ENCODE results near the gene NTM. TPM values are rescaled to one million over a fixed set of nuclear protein-coding genes. Genes with fewer than 3 reads are reported as not detected.

The NTM gene
- total RNA-seq, 1 experiment from 2014 or later, result 9.9 TPM

- H3K27ac ChIP-seq (ENCODE audit: insufficient read length, low read depth, low read length), result no peak overlapping the region
- no peak overlapping the region for H4K8ac ChIP-seq (replicated peaks; ENCODE audit: insufficient read length, low read depth, low read length)
- no peaks in the 10 kb centered on the region; the same call in 1 of the 2 replicates for H3K27me3 Mint-ChIP-seq (ENCODE audit: low read depth)
- no peak overlapping the region for H2BK5ac ChIP-seq (ENCODE audit: insufficient read length, low read length)
- no peak overlapping the region for H2BK120ac ChIP-seq (ENCODE audit: low read depth, low read length, poor library complexity, severe bottlenecking)
- H4K5ac ChIP-seq (ENCODE audit: insufficient read length, low read depth, low read length), result no peak overlapping the region
- DNase-seq, result no peak
- no peaks in the 10 kb centered on the region for H3K9me3 ChIP-seq (ENCODE audit: control insufficient read depth, low read depth, low read length)
- no peak overlapping the region for H3K4me2 ChIP-seq (ENCODE audit: insufficient read depth, insufficient read length, low read length)
- no peak overlapping the region for H3K23ac ChIP-seq (ENCODE audit: insufficient read length, low read depth, low read length)
- H3K23me2 ChIP-seq (ENCODE audit: insufficient read length, low read depth, low read length, poor library complexity, severe bottlenecking), result no peaks in the 10 kb centered on the region
- no peak overlapping the region for H3K9ac ChIP-seq (ENCODE audit: extremely low read depth, insufficient read length, low read length)
- no peaks in the 10 kb centered on the region for H3K27me3 ChIP-seq (ENCODE audit: insufficient read depth, low read length)
- H2AFZ ChIP-seq (ENCODE audit: low read length), result no peak overlapping the region
- no peaks in the 10 kb centered on the region; the same call in 1 of the 2 replicates for H3K79me2 ChIP-seq (ENCODE audit: insufficient read depth, low read length)
- H2BK15ac ChIP-seq (ENCODE audit: low read depth, low read length), result no peak overlapping the region
- H4K91ac ChIP-seq (ENCODE audit: insufficient read length, low read depth, low read length), result no peak overlapping the region
- H2BK12ac ChIP-seq (ENCODE audit: insufficient read length, low read depth, low read length), result no peak overlapping the region
- H3K18ac ChIP-seq (ENCODE audit: insufficient read length, low read depth, low read length), result no peak overlapping the region
- no peaks in the 10 kb centered on the region for H3K79me1 ChIP-seq (ENCODE audit: insufficient read depth, low read depth, low read length, poor library complexity, severe bottlenecking)
- no peak for TF ChIP-seq CTCF (conservative IDR thresholded peaks at IDR 0.05)
- H3K4ac ChIP-seq (ENCODE audit: low read depth, low read length), result no peak overlapping the region
- H3K56ac ChIP-seq (ENCODE audit: insufficient read length, low read depth, low read length), result no peak overlapping the region
- H3K4me3 Mint-ChIP-seq, result no peak overlapping the region
- H3K4me1 ChIP-seq (ENCODE audit: insufficient read depth, low read length), result no peaks in the 10 kb centered on the region
- H3T11ph ChIP-seq (ENCODE audit: low read length), result no peak overlapping the region
- no peak overlapping the region for H2AK5ac ChIP-seq (ENCODE audit: insufficient read length, low read length)
- no peak overlapping the region for H3K14ac ChIP-seq (ENCODE audit: insufficient read depth, low read length)
- H4K20me1 ChIP-seq (ENCODE audit: control insufficient read depth, insufficient read depth, insufficient read length), result no peaks in the 10 kb centered on the region
- H2BK20ac ChIP-seq (ENCODE audit: low read depth, low read length, poor library complexity, severe bottlenecking), result no peak overlapping the region
- no peaks in the 10 kb centered on the region for H3K36me3 Mint-ChIP-seq (ENCODE audit: insufficient read depth in 1 of 3, low read depth in 3 of 3)
- H3K9me3 Mint-ChIP-seq, result no peaks in the 10 kb centered on the region
- WGBS (ENCODE audit: extremely low coverage, insufficient read length, low lambda C conversion rate), result no CpG with 5 or more reads among the region's 12 CpGs
- H3K27ac Mint-ChIP-seq, result no peak overlapping the region
- 0 out of 4 replicates have a peak, but pooled peaks cover 0 to 3% of the 10 kb centered on the region in 2 experiments for H3K4me1 Mint-ChIP-seq
Observed at GRCh38 chr11:132185726-132186592, 815.5 kb downstream of the NTM start.
